Urinary bladder (tissue), 4 donors: ENCODE data around the gene SH2D3C. TPM values are rescaled to one million over a fixed set of nuclear protein-coding genes. Genes with fewer than 3 reads are reported as not detected.

Experiments used
- DNase-seq: peaks from one replicate; pipeline ENCODE4 v3.0.0-alpha.2; 2015; ENCODE audit errors: extremely low spot score
- H3K27ac ChIP-seq: one replicate; pipeline ENCODE4 v1.5.1; 2013; ENCODE audit warnings: low read depth, mild to moderate bottlenecking, moderate library complexity
- H3K36me3 ChIP-seq: one replicate; pipeline ENCODE4 v1.6.1; 2013; ENCODE audit warnings: mild to moderate bottlenecking, moderate library complexity; ENCODE audit not compliant: insufficient read depth
- H3K4me1 ChIP-seq: one replicate; pipeline ENCODE4 v1.6.1; 2013; ENCODE audit warnings: mild to moderate bottlenecking, moderate library complexity; ENCODE audit not compliant: insufficient read depth
- H3K4me3 ChIP-seq: one replicate; pipeline ENCODE4 v1.5.1; 2013; ENCODE audit warnings: low read depth, low read length
- WGBS: extraction: QIAGEN DNeasy Blood & Tissue Kit; methylation state at CpG from one replicate; pipeline ENCODE4 v1.1.7; 2013; 5-methylcytosine and 5-hydroxymethylcytosine counted together
- polyA plus RNA-seq: library from polyadenylated mRNA; stranded (reverse); fragments of 200-250 nt; gene quantifications from one replicate; pipeline ENCODE4 v1.2.3, GENCODE V29; 2013
- total RNA-seq: library from RNA; depleted of rRNA; stranded (reverse); fragments of >200 nt; gene quantifications from one replicate; pipeline ENCODE4 v1.2.3, GENCODE V29; 2014
- donor health status: healthy with polysubstance abuse.
- donor health status: healthy.

SH2D3C gene
- total and polyA plus RNA-seq, 2 donors, result 11.6 to 16.6 TPM

DNA sequence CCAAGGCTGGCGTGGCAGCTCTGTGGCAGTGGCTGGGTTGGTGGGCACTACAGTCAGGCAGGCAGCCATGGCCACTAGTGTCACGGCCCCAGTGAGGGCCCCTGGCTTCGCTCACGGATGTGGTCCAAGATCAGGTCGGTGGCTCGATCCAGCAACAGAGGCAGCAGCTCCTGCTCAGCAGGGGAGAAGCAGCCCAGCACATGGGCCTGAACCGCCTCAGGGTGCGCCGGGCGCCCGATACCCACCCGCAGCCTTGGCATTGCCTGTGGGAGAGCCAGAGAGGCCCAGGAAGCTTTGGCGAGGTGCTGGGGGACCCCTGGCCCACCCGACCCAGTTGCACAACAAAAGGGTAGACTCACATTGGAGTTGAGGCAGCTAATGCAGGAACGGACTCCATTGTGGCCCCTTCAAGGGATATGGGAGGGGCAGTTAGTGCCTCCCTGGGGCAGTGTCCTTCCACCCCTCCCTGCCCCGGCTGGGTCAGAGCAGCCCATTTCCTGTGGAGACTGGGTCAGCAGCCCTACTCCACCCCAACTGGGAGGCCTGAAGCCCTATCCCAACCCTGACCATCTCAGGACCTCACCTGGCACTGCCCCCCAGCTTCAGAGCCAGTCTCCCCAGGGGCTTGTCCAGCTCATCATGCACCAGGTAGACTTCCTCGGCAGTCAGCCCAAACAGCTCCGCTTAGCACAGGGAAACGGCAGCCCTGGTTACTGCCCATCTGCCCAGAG lies 64.3 kb downstream of the SH2D3C start:
- Histone ChIP-seq H3K27ac (no peak overlapping the region), H3K4me3 (peak overlapping the region; percentile 63), H3K4me1 (no peaks in the 10 kb centered on the region), H3K36me3 (no peaks in the 10 kb centered on the region)
- DNase-seq, result no peak
- WGBS, result 75% methylated on average over 19 of the region's 19 CpGs

GRCh38 chr9:127712867-127713266 lies 65.6 kb downstream of the SH2D3C start:
- 91% methylated on average over 10 of the region's 10 CpGs for WGBS
- no peak overlapping the region for H3K4me3 ChIP-seq
- H3K4me1 ChIP-seq, result no peaks in the 10 kb centered on the region
- no peak overlapping the region for H3K27ac ChIP-seq
- DNase-seq, result no peak
- no peaks in the 10 kb centered on the region for H3K36me3 ChIP-seq

DNA sequence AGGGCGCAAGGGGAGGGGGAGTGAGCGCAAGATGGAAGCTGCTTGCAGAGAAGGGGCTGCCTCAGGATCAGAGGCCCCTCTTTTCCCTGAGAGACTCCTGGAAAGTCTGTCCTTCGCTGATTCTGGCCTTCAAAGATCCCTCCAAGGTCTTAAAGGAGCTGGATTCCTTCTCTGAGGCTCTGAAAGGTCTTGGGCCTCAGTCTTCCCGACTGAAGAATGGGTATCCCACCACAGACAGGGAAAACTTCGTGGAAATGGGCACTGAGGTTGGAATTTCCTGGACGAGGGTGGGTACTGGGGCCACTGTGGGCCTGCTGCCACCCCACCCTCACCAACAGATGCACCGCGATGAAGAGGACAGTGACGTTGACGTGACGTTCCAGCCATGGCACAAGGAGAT lies 66.1 kb downstream of the SH2D3C start:
- no peak overlapping the region for H3K4me3 ChIP-seq
- DNase-seq, result no peak
- no peaks in the 10 kb centered on the region for H3K4me1 ChIP-seq
- WGBS, result 93% methylated on average over 11 of the region's 11 CpGs
- no peak overlapping the region for H3K27ac ChIP-seq
- H3K36me3 ChIP-seq, result no peaks in the 10 kb centered on the region

- Histone ChIP-seq H3K27ac (no peak overlapping the region), H3K4me3 (no peak overlapping the region), H3K36me3 (no peaks in the 10 kb centered on the region), H3K4me1 (no peaks in the 10 kb centered on the region)
- DNase-seq, result no peak
- WGBS, result 78% methylated on average over 11 of the region's 11 CpGs
Observed at GRCh38 chr9:127711831-127712274, 66.6 kb downstream of the SH2D3C start.

DNA sequence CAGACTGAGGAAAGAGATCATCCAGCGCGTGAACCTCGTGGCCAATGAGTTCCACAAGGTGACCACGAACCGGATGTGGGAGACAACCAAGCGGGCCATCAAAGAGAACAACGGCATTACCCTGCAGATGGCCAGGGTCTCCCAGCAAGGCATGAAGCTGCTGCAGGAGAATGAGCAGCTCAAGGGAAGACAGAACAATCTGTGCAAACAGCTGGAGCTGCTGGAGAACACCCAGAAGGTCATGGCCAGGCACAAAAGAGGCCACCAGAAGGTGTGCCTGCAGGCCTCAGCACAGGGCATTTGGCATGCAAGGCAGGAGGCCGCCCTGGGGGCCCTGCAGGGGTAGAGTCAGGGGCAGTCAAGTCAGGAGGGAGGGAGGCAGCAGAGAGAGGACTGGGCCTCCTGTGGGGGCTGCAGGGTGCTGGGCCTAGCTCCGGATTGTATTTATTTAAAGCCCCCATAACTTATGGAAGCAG lies 67.2 kb downstream of the SH2D3C start:
- Histone ChIP-seq H3K4me1 (no peaks in the 10 kb centered on the region), H3K27ac (no peak overlapping the region), H3K36me3 (no peaks in the 10 kb centered on the region), H3K4me3 (no peak overlapping the region)
- DNase-seq, result no peak
- WGBS, result 69% methylated on average over 9 of the region's 9 CpGs

GRCh38 chr9:127710204-127710783 lies 68.2 kb downstream of the SH2D3C start:
- no peaks in the 10 kb centered on the region for H3K36me3 ChIP-seq
- no peak overlapping the region for H3K4me3 ChIP-seq
- H3K27ac ChIP-seq, result no peak overlapping the region
- H3K4me1 ChIP-seq, result no peaks in the 10 kb centered on the region
- 92% methylated on average over 10 of the region's 10 CpGs for WGBS
- DNase-seq, result no peak

DNA sequence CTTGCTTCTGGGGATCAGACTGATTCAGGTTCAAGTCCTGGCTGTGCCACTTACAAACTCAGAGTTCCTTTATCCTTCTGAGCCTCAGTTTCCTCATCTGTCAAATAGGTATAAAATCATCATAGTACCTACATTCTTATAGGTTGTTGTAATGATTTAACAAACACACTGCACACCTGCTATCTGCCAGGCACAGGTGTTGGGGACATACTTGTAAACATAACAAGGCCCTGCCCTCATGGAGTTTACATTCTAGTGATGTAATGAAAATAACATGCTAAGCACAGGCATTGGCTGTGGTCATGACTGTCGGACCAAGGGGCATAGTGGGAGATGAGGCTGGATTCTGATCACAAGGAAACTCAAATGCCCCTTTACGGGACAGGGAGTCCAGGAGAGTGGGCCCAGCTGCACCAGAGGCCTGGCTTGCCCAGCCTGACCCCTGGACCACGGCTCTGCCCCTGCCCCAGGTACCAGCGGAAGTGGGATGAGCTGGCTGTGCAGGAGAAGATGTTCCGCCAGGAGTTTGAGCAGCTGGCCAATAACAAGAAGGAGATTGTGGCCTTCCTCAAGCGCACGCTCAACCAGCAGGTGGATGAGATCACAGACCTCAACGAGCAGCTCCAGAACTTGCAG lies 69.4 kb downstream of the SH2D3C start:
- Histone ChIP-seq H3K36me3 (no peaks in the 10 kb centered on the region), H3K4me1 (no peaks in the 10 kb centered on the region), H3K27ac (no peak overlapping the region), H3K4me3 (no peak overlapping the region)
- WGBS, result 87% methylated on average over 8 of the region's 8 CpGs
- no peak for DNase-seq

GRCh38 chr9:127707766-127708165 lies 70.7 kb downstream of the SH2D3C start:
- DNase-seq, result no peak
- 58% methylated on average over 5 of the region's 5 CpGs for WGBS

GRCh38 chr9:127706836-127707241 lies 71.6 kb downstream of the SH2D3C start, which contains the start of gene CFAP157:
Gene CFAP157 (plus strand): TSS chr9:127706988. CDS start chr9:127707032, 44 bp downstream.
- DNase-seq, result no peak
- H3K4me3 ChIP-seq, result no peak within 1 kb of the TSS
- no peaks in the 10 kb centered on the region for H3K4me1 ChIP-seq
- no peaks in the 10 kb centered on the region for H3K36me3 ChIP-seq
- H3K27ac ChIP-seq, result no peak within 1 kb of the TSS
- WGBS, result 65% methylated on average over 11 of the region's 11 CpGs

More at GRCh38 chr9:127707766-127708165, 70.7 kb downstream of the SH2D3C start:
- H3K4me3 ChIP-seq, result no peak overlapping the region
- H3K36me3 ChIP-seq, result no peaks in the 10 kb centered on the region
- no peaks in the 10 kb centered on the region for H3K4me1 ChIP-seq
- no peak overlapping the region for H3K27ac ChIP-seq

DNA sequence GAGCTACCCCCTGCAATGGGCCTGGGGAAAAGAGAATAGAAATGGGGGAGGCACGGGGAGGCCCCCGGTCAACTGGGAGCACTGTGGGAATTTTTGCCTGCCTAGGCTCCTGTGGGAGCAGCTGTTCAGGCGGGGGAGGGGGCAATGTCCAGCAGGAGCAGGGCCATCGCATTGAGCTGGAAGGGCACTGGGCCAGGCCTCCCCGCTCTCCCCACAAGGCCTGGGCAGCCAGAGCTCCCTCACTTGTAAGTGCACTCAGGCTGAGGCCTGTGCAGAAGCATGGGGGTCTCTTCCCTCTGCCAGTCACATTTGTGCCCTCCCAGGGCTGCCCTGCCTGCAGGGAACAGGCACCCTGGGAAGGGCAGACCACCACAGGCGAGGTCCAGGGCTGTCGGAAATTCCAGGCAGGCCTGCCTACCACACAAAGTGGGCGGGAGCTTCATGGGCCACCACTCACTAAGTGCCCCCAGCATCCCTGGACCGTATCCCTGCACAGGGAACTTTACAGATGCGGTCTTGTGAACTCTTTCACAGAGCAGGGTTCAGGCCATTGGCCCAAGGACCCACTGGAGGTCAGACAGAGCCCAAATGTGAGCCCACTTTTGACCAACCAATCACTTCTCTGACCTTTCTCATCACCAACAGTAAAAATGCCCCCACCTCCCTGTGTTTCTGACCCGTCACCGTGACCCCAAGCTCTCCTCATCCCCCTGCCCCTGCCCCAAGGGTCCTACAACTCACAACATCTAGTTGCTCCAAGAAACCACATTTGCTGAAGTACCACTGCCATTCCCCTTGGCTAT lies 72.7 kb downstream of the SH2D3C start:
- Histone ChIP-seq H3K27ac (no peak overlapping the region), H3K4me1 (no peaks in the 10 kb centered on the region), H3K36me3 (no peaks in the 10 kb centered on the region), H3K4me3 (no peak overlapping the region)
- 79% methylated on average over 12 of the region's 12 CpGs for WGBS
- DNase-seq, result no peak

DNA sequence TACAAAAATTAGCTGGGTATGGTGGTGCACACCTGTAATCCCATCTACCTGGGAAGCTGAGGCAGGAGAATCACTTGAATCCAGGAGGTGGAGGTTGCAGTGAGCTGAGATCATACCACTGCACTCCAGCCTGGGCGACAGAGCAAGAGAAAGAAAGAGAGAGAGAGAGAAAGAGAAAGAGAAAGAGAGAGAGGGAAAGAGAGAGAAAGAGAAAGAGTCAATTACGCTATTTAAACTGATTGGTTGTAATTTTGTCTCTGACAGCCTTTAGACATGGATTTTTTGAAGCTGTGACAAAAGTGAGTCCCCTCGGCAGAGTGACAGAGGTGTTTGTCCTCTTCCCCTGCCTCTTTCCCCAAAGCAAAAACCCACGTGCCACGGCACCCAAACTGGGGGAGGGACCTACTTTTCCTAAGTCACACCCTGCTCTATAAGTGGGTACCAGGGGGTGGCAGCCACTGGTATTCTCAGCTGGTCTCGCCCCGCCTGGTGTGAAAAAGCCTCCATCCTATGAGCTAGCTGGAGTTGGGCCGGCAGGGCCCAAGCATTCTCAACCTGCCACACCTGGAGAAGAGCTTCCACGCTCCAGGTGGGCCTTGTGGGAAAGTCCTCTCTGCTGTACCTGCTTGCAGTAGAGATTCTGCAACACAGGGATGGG lies 75.0 kb downstream of the SH2D3C start:
- no peak overlapping the region for H3K27ac ChIP-seq
- no peak for DNase-seq
- H3K4me1 ChIP-seq, result no peaks in the 10 kb centered on the region
- H3K4me3 ChIP-seq, result no peak overlapping the region
- H3K36me3 ChIP-seq, result no peaks in the 10 kb centered on the region
- 71% methylated on average over 9 of the region's 9 CpGs for WGBS

GRCh38 chr9:127700594-127701255 lies 77.7 kb downstream of the SH2D3C start:
- no peak for DNase-seq
- WGBS, result 77% methylated on average over 5 of the region's 5 CpGs
- Histone ChIP-seq H3K4me1 (no peaks in the 10 kb centered on the region), H3K36me3 (no peaks in the 10 kb centered on the region), H3K27ac (no peak overlapping the region), H3K4me3 (no peak overlapping the region)
